HG03558 (cell line): Measurements from ENCODE around the gene CD151.

Experiments
- ATAC-seq: cut with Tn5 transposase; IDR thresholded peaks from one replicate; pipeline ENCODE4 v1.9.1; 2021; ENCODE audit warnings: moderate number of reproducible peaks; ENCODE audit not compliant: unreplicated experiment; ENCODE audit errors: extremely low read depth

Gene CD151

DNA sequence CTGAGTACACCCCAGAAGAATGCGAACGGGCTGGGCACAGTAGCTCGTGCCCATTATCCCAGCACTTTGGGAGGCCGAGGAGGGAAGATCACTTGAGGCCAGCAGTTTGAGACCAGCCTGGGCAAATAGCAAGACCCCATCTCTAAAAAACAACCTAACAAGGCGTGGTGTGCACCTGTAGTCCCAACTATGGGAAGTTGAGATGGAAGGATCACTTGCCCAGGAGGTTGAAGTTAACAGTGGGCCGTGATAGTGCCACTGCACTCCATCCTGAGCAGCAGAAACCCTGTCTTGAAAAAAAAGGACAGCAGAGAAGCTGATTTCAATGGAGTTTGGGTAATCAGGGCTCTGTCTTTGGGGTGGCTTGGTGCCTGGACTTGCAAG is 19.7 kb upstream of the CD151 start:
- no peak for ATAC-seq

DNA sequence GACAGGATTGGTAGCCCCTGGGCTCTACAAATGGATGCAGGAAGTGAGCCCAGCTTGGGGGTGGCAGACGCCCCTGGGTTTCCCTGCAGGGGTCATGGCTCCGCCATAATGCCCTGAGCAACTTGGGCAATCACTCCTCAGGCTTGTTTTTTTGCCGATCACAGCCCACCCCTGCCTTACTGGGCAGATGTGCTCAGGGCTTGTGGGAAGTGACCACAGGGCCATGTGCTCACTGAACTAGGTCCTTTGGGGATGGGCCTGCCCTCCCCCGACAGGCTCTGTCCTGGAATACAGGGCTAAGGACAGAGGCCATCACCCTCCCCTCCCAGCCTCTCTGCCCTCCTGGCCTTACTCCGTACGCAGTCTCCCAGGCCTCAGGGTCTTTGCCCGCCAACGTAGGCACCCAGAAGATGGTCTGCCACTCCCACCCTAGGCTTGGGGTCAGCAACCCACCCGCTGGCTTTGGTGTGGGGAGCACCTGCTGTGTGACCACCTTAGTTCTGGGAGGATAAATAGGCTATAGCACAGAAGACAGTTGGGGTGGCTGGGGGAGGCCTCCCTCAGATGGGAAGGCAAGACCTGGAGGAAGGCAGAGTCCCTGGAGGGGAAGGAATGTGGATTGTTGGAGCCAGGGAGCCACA is 19.2 kb upstream of the CD151 start:
- no peak for ATAC-seq

DNA sequence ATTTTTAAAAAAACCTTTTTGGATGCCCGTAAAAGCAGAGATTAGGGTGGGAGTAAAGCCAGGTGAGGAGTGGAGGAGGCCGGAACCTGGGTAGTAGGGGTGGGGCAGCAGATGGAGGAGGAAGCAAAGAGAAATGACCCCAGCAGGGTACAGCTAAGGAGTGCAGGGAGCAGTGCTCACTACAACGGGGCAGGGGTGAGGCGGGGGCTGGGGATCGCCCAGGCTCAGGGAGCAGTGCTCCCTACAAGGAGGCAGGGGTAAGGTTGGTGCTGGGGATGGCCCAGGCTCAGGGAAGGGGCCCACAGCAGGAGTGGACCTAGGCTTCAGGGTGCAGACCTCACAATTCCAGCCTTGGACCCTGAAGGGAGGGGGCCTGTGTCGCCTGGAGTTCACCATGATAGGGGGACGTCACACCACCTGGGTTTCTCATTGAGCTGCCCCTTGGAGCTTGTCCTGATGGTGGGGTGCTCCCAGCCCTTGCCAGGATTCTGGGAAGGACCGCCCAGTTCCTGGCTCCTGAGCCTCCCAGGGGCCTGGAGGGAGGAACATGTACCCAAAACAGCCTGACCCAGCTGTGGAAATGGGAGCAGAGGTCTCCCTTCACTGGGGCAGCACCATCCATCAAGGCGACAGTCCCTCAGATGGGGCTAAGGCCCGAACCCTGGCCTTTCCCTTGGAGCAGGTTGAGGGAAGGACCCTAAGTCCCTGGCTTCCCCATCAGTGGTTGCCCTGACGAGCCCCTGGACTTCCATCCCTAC is 16.9 kb upstream of the CD151 start:
- no peak for ATAC-seq

DNA sequence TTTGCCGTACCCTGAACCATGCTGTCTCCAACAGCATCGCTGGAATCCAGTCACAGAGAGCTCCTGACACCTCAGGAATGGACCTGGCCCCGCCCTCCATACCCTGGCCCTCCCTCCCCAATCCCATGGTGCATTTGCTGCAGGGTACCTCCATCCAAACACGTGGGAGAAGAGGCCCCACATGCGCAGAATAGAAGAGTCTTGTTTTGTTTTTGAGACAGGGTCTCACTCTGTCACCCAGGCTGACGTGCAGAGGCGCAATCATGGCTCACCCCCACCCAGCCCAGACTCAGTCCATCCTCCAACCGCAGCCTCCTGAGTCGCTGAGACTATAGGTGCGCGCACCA is 16.3 kb upstream of the CD151 start:
- no peak for ATAC-seq

DNA sequence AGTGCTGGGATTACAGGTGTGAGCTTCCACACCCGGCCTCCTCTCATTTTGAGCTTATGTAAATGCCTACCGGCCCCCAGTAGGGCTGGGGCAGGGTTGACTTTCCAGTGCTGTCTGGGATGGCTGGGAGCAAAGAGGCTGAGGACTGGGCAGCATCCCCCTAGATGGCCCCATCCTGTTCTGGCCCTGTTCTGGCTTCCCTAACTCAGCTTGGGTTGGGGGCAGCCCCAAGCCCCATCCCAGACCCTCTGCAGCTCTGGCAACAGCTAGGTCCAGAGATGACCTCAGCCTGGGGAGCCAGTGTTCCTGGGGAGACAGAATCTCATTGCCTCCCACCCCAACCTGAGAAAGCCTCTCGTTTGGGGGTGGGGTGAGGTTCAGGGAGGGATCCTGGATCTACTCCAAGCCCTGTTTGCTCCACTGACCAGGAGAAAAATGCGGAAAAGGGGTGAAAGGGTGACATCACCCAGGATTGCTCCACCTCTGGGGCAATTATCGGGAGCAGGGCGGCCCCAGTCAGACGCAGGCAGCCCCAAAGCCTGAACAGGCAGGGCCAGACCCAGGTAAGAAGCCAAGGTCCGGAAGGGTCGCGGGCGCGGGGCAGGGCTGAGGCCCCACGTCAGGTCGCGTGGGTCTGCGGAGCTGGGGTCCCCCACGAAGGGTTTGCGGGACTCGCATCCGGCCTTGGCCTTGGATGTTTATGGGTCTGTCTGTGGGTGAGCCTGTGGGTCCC is 14.2 kb upstream of the CD151 start, which contains the start of gene PNPLA2:
TSS of gene PNPLA2 (plus strand) at position 519 of the 733 bp plus-strand sequence. CDS start 805 bp downstream, outside the sequence.
- no peak for ATAC-seq

DNA sequence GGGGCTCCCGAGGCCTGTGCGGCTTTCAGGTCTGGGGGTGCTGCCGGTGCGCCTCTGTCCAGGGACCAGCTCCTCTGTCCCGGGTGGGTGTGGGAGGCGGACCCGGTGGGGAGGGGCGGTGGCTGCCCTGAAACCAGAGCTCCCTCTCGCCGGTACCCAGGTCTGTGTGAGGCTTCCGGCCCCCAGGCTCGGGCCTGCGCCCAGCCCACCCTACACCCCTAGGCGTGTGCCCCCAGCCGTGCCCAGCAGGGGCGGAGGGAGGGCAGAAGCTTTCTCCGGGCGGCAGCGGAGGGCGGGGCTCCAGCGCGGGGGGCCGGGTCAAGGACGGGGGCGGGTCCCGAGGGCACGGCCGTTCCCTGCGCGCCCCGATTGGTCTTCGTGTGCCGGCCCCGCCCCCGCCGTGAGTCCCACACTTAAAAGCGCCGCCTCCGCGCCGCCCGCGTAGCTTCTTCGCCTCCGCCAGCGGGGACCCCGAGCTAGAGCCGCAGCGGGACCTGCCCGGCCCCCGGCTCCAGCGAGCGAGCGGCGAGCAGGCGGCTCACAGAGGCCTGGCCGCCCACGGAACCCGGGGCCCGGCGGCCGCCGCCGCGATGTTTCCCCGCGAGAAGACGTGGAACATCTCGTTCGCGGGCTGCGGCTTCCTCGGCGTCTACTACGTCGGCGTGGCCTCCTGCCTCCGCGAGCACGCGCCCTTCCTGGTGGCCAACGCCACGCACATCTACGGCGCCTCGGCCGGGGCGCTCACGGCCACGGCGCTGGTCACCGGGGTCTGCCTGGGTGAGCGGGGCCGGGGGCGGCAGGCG is 13.4 kb upstream of the CD151 start:
- ATAC-seq = peak; percentile 36

DNA sequence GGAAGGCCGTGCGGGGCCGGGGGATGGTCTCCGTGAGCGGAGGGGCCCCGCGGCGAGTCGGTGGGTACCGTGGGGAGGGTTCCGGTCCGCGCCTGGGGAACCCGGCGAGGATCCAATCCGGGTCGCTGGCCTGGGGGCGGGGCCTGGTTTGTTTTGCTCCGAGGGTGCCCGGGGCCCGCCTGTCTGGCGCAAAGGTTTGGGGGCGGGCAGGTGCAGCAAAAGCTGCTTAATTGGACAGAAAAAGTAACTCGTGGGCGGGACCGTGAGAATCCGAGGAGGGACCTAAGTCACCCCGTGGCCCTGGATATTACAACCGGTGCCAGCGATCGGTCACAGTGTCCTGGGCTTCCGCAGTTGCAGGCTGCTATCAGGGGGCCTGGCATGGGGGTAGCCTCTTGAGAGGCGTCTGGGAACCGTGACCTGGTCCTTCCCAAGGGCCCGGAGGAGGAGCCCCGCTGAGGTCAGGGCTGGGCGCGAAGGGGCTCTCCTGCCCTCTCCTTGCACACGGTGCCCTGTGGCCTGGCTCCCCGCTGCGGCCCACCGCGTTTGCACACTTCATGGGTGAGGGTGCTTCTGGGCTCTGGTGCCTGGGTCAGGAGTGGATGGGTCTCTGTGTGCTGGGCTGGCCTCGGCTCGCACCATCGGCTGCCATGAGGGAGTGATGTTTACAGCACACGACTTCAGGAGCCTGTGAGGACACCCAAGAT is 12.7 kb upstream of the CD151 start:
- peak; percentile 26 for ATAC-seq

DNA sequence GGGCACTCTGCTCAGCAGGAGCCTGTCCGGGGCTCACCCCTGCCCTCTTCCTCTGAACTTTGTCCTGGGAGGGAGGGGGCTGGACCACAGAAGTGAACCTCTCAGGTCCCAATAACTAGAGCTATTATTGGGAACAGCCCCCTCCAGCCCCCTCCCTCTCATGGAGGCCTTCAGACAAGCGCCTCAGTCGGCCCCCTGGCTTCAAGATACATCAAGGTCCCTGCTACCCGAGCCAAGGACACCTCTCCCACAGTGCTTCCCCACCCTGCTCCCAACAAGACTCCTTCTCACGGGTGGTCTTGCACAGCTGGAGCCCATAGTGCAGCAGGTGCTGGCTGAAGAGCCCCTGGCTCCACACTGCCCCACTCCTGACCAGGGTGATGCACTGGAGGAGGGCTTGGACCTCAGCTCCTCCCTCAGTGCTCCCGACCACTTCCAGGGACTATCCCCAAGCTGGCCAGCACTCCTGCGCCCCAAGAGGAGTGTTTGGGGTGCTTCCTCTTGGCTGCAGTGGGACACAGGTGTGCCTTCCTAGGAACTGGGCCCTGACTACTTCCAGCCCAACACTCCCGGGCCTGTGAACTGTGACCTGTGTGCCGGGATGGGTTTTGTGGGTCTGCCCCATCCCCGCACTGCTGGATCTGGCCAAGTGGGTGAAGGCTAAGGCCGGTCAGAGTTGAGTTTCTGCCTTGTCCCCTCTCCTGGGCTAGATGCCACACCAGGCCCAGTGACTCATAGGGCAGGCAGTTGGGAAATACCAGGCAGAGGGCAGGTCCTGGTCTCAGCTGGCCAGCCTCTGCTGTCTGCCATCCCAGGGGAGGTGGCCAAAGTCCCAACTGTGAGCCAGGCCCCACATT is 11.9 kb upstream of the CD151 start:
- no peak for ATAC-seq

DNA sequence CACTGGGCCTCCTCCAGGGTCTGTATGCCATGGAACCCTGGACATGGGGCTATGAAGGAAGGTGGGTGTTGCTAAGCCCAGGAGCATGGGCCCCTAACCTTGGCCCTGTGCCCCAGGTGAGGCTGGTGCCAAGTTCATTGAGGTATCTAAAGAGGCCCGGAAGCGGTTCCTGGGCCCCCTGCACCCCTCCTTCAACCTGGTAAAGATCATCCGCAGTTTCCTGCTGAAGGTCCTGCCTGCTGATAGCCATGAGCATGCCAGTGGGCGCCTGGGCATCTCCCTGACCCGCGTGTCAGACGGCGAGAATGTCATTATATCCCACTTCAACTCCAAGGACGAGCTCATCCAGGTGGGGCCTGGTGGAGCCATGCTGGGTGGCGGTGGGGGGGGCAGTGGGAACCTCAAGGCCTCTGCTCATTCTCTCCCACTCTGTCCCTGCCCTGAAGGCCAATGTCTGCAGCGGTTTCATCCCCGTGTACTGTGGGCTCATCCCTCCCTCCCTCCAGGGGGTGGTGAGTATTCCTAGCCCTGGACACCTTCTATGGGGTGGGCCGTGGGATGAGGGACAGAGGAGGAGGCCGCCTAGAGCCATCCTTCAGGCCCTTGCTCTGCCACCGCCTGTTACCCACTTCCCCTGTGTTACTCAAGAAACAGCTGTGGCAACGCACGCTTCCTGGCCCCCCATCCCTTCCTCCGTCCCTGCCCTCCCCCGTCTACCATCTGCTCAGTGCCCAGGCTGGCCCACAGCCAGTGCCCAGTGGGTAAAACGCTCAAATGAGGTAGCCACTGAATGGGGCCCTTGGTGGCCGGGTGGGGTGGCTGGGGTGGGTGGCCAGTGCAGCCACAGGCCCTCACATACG is 11.0 kb upstream of the CD151 start:
- no peak for ATAC-seq

DNA sequence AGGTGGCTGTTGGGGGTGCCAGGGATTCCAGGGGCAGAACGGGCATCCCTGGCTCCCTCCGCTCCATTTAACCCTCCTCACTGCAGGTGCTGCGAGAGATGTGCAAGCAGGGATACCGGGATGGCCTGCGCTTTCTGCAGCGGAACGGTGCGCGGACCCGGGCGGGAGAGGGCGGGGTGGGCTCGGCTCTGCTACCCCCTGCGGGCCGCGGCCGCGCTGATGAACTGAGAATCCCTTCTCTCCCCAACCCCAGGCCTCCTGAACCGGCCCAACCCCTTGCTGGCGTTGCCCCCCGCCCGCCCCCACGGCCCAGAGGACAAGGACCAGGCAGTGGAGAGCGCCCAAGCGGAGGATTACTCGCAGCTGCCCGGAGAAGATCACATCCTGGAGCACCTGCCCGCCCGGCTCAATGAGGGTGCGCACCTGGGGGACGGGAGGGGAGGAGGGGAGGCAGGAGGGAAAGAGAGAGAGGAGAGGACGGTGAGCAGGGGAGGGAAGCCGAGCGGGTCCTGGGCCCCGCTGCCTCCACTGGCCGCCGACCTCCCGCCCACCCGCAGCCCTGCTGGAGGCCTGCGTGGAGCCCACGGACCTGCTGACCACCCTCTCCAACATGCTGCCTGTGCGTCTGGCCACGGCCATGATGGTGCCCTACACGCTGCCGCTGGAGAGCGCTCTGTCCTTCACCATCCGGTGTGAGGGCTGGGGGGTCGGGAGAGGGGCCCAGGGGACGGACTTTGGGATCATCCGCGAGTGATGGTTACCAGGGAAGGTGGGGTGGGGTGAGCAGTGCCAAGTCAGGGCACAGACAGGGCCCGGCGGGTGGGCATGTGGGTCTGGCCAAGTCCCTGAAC is 9.1 kb upstream of the CD151 start:
- ATAC-seq = no peak

DNA sequence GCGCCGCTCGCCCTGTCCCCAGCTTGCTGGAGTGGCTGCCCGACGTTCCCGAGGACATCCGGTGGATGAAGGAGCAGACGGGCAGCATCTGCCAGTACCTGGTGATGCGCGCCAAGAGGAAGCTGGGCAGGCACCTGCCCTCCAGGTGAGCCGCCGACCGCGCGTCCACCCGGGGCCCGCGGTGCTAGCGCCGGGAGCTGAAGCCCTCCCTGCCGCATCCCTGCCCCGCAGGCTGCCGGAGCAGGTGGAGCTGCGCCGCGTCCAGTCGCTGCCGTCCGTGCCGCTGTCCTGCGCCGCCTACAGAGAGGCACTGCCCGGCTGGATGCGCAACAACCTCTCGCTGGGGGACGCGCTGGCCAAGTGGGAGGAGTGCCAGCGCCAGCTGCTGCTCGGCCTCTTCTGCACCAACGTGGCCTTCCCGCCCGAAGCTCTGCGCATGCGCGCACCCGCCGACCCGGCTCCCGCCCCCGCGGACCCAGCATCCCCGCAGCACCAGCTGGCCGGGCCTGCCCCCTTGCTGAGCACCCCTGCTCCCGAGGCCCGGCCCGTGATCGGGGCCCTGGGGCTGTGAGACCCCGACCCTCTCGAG is 8.4 kb upstream of the CD151 start:
- no peak for ATAC-seq

DNA sequence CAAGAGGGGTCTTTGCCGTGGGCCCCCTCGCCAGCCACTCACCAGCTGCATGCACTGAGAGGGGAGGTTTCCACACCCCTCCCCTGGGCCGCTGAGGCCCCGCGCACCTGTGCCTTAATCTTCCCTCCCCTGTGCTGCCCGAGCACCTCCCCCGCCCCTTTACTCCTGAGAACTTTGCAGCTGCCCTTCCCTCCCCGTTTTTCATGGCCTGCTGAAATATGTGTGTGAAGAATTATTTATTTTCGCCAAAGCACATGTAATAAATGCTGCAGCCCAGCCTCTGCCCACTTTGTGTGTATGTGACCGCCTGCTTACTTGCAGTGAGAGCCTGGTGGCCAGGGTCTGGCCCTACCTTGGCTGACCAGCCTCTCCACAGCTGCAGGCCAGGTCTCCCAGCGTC is 7.8 kb upstream of the CD151 start:
- ATAC-seq = no peak

DNA sequence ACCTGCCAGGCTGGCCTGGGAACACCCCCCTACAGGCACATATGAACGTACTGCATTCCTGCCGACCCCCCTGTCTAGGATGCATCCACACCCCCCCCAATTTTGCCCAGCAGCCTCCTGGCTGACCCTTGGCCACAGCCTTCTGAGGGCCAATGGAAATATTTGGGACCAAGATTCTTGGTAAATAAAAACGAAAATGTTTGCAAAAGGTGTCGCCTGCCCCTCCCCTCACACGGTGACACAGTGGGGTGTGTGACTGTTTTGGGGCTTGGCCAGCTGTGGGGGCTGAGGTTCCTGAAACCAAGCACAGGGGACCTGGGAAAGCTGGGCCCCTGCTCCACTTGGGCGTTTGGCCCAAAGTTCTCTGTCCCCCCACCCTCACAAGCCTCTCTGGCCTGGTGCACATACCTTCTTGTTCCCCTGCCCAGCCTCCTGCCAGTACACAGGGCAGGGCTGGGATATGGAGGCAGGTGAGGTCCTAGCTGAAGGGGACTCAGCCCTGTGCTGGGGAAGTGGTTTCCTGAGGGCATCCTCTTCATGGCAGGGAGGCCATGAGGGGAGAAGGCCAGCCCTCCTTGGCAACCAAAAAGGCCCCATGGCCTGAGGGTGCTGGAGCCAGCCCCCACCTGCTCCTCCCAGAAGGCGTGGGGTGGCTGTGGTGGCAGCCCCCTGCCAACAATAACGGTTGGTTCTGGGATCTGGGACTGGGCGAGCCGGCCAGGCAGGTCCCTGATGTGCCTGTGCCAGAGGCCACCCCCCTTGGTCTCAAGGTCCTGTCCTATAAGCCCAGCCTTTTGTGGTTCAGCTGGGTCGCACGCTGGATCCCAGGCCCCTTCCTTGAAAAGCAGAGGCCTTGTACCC is 7.2 kb upstream of the CD151 start:
- no peak for ATAC-seq

DNA sequence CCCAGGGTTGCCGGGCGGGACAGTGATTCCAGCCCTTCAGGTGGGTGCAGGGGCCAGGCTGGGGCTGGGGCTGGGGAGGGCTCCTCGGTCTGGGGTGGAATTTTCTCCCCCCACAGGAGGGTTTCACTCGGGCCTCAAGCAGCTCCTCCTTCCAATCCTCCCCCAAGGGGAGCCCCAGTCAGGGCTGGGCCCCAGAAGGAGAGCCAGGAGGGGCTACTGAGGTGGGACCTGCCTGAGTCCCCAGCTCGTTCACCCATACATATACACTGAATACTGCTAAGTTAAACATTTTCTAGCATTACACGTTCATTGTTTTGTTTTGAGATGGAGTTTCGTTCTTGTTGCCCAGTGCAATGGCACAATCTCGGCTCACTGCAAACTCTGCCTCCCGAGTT is 6.5 kb upstream of the CD151 start:
- no peak for ATAC-seq

DNA sequence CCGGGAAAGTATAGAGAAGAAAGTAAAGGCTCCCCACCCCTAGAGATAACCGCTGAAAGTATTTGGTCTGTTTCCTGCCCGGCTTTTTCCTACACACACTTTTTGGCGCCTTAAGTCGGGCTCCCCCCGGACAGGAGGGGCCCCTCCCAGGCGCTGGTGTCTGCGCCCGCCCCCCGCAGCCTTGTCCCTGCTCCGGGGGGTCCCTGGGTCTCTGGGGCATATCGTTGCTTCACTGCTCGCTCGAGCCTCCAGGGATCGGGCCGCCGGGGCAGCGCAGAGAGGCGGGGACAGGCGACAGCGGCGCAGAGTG is 6.0 kb upstream of the CD151 start:
- ATAC-seq = no peak

DNA sequence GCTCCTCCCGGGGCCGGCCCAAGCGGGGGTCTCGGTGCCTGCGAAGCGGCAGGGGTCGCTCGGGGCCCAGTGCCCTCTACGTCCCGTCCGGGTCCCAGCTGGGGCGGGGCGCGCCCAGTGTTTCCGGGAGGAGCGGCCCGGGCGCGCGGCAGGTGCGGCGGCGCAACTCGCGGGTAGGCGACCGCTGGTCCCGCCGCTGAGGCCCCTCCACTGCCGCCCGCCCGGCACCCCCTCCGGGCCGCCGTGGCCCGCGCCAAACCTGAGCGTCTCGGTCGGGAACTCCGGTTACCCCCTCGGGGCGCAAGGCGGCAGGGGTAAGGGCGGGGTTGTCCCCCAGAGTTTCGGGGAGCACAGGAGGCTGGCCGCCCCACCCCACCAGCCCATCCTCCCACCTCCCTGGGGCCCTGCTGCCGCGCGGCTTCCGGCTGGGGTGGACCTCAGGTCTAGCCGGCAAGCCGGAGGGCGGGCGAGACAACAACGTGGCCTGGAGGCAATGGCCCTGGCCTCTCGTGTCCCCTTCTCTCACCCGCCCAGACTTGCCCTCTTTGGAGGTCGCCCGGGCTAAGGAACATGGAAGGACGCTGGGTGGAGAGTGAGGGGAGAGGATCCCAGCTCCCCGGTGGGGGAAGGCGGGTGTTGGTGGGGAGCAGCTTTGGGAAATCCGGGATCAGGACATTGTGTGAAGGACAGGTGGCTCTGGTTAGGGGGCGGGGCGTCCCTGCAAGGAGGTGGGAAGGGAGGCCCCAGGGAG is 5.4 kb upstream of the CD151 start:
- no peak for ATAC-seq
